IMR-90 (cell line): ENCODE results near the gene FRAS1. TPM values are rescaled to one million over a fixed set of nuclear protein-coding genes. Genes with fewer than 3 reads are reported as not detected.

ENCODE experiments used
- ATAC-seq: fragments of 200-7000 bp; cut with Tn5 transposase; 2 replicates; pipeline ENCODE4 v1.9.1; 2020; ENCODE audit warnings: low read depth, mild to moderate bottlenecking, moderate library complexity
- BruUV-seq: library from RNA; stranded (reverse); fragments of 400-500 nt; replicated peaks from 2 replicates; lab custom pipeline; 2021; lab: Mats Ljungman, UMichigan
- CTCF ChIA-PET: fragments of 300-600 bp; formaldehyde crosslinking; extraction: SDS; loops from one replicate; lab custom pipeline; 2021; ENCODE audit warnings: antibody characterized with exemption; lab: Yijun Ruan, JAX
- POLR2A ChIA-PET: fragments of 300-600 bp; sonication (Branson Sonifier 250); formaldehyde crosslinking; loops from one replicate; lab custom pipeline; 2022; ENCODE audit warnings: antibody characterized with exemption; ENCODE audit not compliant: unreplicated experiment; lab: Charles Lee
- DNase-seq: peaks from one replicate; pipeline ENCODE4 v3.0.0; 2013
- H2AFZ ChIP-seq: replicated peaks from 2 replicates; pipeline ENCODE3; 2013; ENCODE audit warnings: low read length, mild to moderate bottlenecking; ENCODE audit not compliant: poor library complexity
- H2AK5ac ChIP-seq: 2 replicates; pipeline ENCODE4 v1.6.1; 2013; ENCODE audit warnings: low read depth, low read length, inconsistent platforms
- H2AK9ac ChIP-seq: replicated peaks from 2 replicates; pipeline ENCODE3; 2013; ENCODE audit warnings: mild to moderate bottlenecking, low read depth, low read length, moderate library complexity; ENCODE audit not compliant: poor library complexity
- H2BK120ac ChIP-seq: 2 replicates; pipeline ENCODE4 v1.6.1; 2013; ENCODE audit warnings: low read depth, low read length, inconsistent platforms
- H2BK15ac ChIP-seq: 3 replicates; pipeline ENCODE4 v1.6.1; 2013; ENCODE audit warnings: low read depth, low read length, inconsistent platforms
- H2BK20ac ChIP-seq: 2 replicates; pipeline ENCODE4 v1.6.1; 2013; ENCODE audit warnings: low read depth, mild to moderate bottlenecking, inconsistent platforms, low read length, moderate library complexity
- H2BK5ac ChIP-seq: 2 replicates; pipeline ENCODE4 v1.6.1; 2013; ENCODE audit warnings: mild to moderate bottlenecking, low read depth, low read length, inconsistent platforms; ENCODE audit not compliant: poor library complexity, severe bottlenecking
- H3K14ac ChIP-seq: replicated peaks from 2 replicates; pipeline ENCODE4 v1.6.1; 2013; ENCODE audit warnings: low read depth, low read length, inconsistent platforms
- H3K18ac ChIP-seq: 2 replicates; pipeline ENCODE4 v1.6.1; 2013; ENCODE audit warnings: low read depth, low read length, control low read depth
- H3K23ac ChIP-seq: 2 replicates; pipeline ENCODE4 v1.6.1; 2013; ENCODE audit warnings: low read depth, low read length, inconsistent platforms
- H3K27ac ChIP-seq: 2 replicates; pipeline ENCODE4 v1.5.1; 2013; ENCODE audit warnings: mild to moderate bottlenecking, control low read depth, low read length; ENCODE audit not compliant: insufficient read depth
- H3K27me3 ChIP-seq: 2 replicates; pipeline ENCODE4 v1.6.1; 2013; ENCODE audit warnings: low read length; ENCODE audit not compliant: control insufficient read depth, insufficient read depth
- H3K36me3 ChIP-seq: 2 replicates; pipeline ENCODE4 v1.6.1; 2013; ENCODE audit warnings: low read length, mixed read lengths; ENCODE audit not compliant: control insufficient read depth, insufficient read depth
- H3K4ac ChIP-seq: 2 replicates; pipeline ENCODE4 v1.6.1; 2013; ENCODE audit warnings: low read depth, low read length, inconsistent platforms
- H3K4me1 ChIP-seq: 2 replicates; pipeline ENCODE4 v1.6.1; 2013; ENCODE audit warnings: low read length, mixed read lengths; ENCODE audit not compliant: control insufficient read depth, insufficient read depth
- H3K4me2 ChIP-seq: 2 replicates; pipeline ENCODE4 v1.6.1; 2013; ENCODE audit warnings: low read depth, mild to moderate bottlenecking, control low read depth, low read length, moderate library complexity
- H3K4me3 ChIP-seq: 2 replicates; pipeline ENCODE4 v1.5.1; 2013; ENCODE audit warnings: low read depth, mild to moderate bottlenecking, control low read depth, low read length, moderate library complexity; ENCODE audit not compliant: insufficient read depth
- H3K56ac ChIP-seq: 2 replicates; pipeline ENCODE4 v1.6.1; 2013; ENCODE audit warnings: low read length, inconsistent platforms; ENCODE audit not compliant: insufficient read depth; ENCODE audit errors: extremely low read depth
- H3K79me1 ChIP-seq, 2 experiments: 2 replicates each; pipeline ENCODE4 v1.6.1; 2013; ENCODE audit warnings: low read length in 2 of 2, inconsistent platforms in 1 of 2, low read depth in 1 of 2
- H3K9ac ChIP-seq: 2 replicates; pipeline ENCODE4 v1.6.1; 2013; ENCODE audit warnings: low read depth, low read length, control low read depth
- H3K9me1 ChIP-seq: 2 replicates; pipeline ENCODE4 v1.6.1; 2013; ENCODE audit warnings: low read length, inconsistent platforms; ENCODE audit not compliant: insufficient read depth
- H3K9me3 ChIP-seq: 2 replicates; pipeline ENCODE4 v1.6.1; 2013; ENCODE audit warnings: low read length; ENCODE audit not compliant: control insufficient read depth, insufficient read depth
- H4K20me1 ChIP-seq: 2 replicates; pipeline ENCODE4 v1.6.1; 2013; ENCODE audit warnings: low read length, inconsistent platforms; ENCODE audit not compliant: insufficient read depth
- H4K5ac ChIP-seq: 2 replicates; pipeline ENCODE4 v1.6.1; 2013; ENCODE audit warnings: mild to moderate bottlenecking, low read depth, low read length, control low read depth
- H4K8ac ChIP-seq, 2 experiments: 2 replicates each; pipeline ENCODE4 v1.6.1; 2013; ENCODE audit warnings: low read depth in 2 of 2, low read length in 2 of 2, control low read depth in 1 of 2, inconsistent platforms in 1 of 2
- H4K91ac ChIP-seq: 2 replicates; pipeline ENCODE4 v1.6.1; 2013; ENCODE audit warnings: low read depth, low read length, inconsistent platforms; ENCODE audit not compliant: insufficient read depth
- BHLHE40 ChIP-seq: fragments of 150-350 bp; IDR thresholded peaks from 2 replicates; pipeline ENCODE4 v1.6.1; 2016; ENCODE audit warnings: mild to moderate bottlenecking, low read depth, low read length
- CEBPB ChIP-seq: IDR thresholded peaks from 2 replicates; pipeline ENCODE4 v1.6.1; 2012; ENCODE audit warnings: low read depth, low read length, improper control_type of control experiment
- WGBS, 2 experiments: methylation state at CpG; one replicate each; pipeline versions ENCODE4 v1.1.5 to v1.1.7; 2013; ENCODE audit warnings: missing lambda C conversion rate in 2 of 2; ENCODE audit not compliant: insufficient read length in 1 of 2; ENCODE audit errors: extremely low coverage in 2 of 2; 5-methylcytosine and 5-hydroxymethylcytosine counted together
- dilution Hi-C: fragments of 300-500 bp; cut with HindIII; formaldehyde crosslinking; loops from one replicate; pipeline ENCODE4 v1.14.3; 2018; ENCODE audit warnings: low sequenced_read_pairs; ENCODE audit not compliant: unreplicated experiment
- in situ Hi-C: fragments of 300-500 bp; cut with MboI; formaldehyde crosslinking; loops from 3 replicates; pipeline ENCODE4 v1.14.3; 2019; ENCODE audit warnings: low sequenced_read_pairs, inconsistent platforms, mixed read lengths
- intact Hi-C: fragments of 100-400 bp; cut with micrococcal nuclease; formaldehyde crosslinking; loops from 2 replicates; pipeline ENCODE4 v1.10.0; 2022
- polyA plus RNA-seq, 3 experiments: library from polyadenylated mRNA; depleted of rRNA; stranded (reverse); fragments of >200 nt; gene quantifications; 2 replicates each; pipeline ENCODE4 v1.2.3, GENCODE V29; 2012; ENCODE audit warnings: low replicate concordance in 1 of 3
- total RNA-seq: library from RNA; depleted of rRNA; stranded (reverse); fragments of >200 nt; gene quantifications from 2 replicates; pipeline ENCODE4 v1.2.3, GENCODE V29; 2012

The FRAS1 gene
- total and polyA plus RNA-seq, 2 of the 4 experiments (the other 2 are of a cell fraction) = under 0.01 to 0.03 TPM

DNA sequence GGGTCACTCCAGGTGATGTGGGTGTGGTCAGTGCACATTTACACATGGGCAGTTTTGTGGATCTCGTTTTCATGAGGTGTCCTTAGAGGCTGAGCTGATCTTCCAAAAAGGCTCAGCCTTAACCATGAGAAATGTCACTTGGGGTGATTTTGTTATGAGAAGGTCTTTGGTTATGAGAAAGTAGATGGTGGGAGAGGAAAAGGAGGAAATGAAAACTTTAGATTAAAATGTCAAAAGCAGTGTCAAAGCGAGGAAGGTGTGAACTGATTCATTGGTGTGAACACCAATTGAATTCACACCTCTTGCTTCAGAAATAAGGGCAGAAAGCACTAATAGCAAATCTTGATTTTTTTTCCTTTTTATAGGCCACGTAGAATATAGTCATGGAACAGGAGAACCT is 394.3 kb downstream of the FRAS1 start:
- CTCF ChIA-PET = no interaction called here
- no peak overlapping the region for H3K4me2 ChIP-seq
- H4K5ac ChIP-seq = no peak overlapping the region
- no peak overlapping the region for H3K23ac ChIP-seq
- intact Hi-C loops = no loop called here
- H3K27me3 ChIP-seq = peaks cover 13% of the 10 kb centered on the region
- no peak overlapping the region for H4K8ac ChIP-seq
- dilution Hi-C loops = no loop called here
- H2BK20ac ChIP-seq = no peak overlapping the region
- no peak for TF ChIP-seq BHLHE40
- no peak for TF ChIP-seq CEBPB
- H4K91ac ChIP-seq = no peak overlapping the region
- H2BK5ac ChIP-seq = no peak overlapping the region
- no peaks in the 10 kb centered on the region for H3K79me1 ChIP-seq
- H3K14ac ChIP-seq = no peak overlapping the region
- no peak overlapping the region for H3K9ac ChIP-seq
- no peak overlapping the region for H2BK15ac ChIP-seq
- H3K9me1 ChIP-seq = no peaks in the 10 kb centered on the region
- H2BK120ac ChIP-seq = no peak overlapping the region
- H3K4ac ChIP-seq = no peak overlapping the region
- no peaks in the 10 kb centered on the region for H3K36me3 ChIP-seq
- no peak overlapping the region for H2AFZ ChIP-seq
- no peak overlapping the region for H2AK5ac ChIP-seq
- DNase-seq = no peak
- no peak overlapping the region for H3K18ac ChIP-seq
- no peak overlapping the region for H2AK9ac ChIP-seq
- 100% methylated on average over 1 of the region's 3 CpGs; no CpG with 5 or more reads in 1 of the 2 experiments for WGBS, 2 experiments
- no peak for ATAC-seq
- no peaks in the 10 kb centered on the region for H3K4me1 ChIP-seq
- POLR2A ChIA-PET = no interaction called here
- H4K20me1 ChIP-seq = no peaks in the 10 kb centered on the region
- in situ Hi-C loops = no loop called here
- BruUV-seq = no TSS peak
- no peak overlapping the region for H3K4me3 ChIP-seq
- no peak overlapping the region for H3K56ac ChIP-seq
- H3K9me3 ChIP-seq = no peaks in the 10 kb centered on the region
- no peak overlapping the region for H3K27ac ChIP-seq
